GM19395 (cell line): Measurements from ENCODE around the gene KREMEN2.

Experiments used
- ATAC-seq: cut with Tn5 transposase; IDR thresholded peaks from one replicate; pipeline ENCODE4 v1.9.1; 2021; ENCODE audit warnings: mild to moderate bottlenecking, moderate library complexity; ENCODE audit not compliant: unreplicated experiment

KREMEN2 gene

GRCh38 chr16:3000540-3000939 is 36.5 kb downstream of the KREMEN2 start:
- no peak for ATAC-seq

GRCh38 chr16:3001316-3001715 is 37.2 kb downstream of the KREMEN2 start:
- ATAC-seq = no peak

GRCh38 chr16:3003582-3004270 is 39.7 kb downstream of the KREMEN2 start:
- peak; percentile 96 for ATAC-seq

DNA sequence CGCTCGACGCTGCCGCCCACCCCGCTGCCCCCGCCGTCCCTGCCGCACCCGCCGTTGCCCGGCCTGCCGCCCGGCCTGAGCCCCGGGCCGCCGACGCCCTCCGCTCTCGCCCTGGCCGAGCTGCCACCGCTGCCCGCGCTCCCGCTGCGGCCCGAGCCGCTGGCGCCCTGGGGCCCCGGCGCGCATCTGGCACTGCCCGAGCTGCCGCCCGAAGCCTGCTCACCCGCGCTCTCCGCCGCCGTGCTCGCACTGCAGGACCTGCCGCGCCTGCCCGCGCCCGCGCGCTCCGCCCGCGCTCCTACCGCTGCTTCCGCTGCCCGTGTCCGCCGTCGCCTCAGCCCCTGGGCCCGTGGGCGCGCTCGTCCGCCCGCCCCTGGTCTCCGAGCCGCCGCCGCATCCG is 40.2 kb downstream of the KREMEN2 start:
- peak; percentile 8 for ATAC-seq

- no peak for ATAC-seq
Measured at GRCh38 chr16:3004781-3005284, 40.8 kb downstream of the KREMEN2 start.

DNA sequence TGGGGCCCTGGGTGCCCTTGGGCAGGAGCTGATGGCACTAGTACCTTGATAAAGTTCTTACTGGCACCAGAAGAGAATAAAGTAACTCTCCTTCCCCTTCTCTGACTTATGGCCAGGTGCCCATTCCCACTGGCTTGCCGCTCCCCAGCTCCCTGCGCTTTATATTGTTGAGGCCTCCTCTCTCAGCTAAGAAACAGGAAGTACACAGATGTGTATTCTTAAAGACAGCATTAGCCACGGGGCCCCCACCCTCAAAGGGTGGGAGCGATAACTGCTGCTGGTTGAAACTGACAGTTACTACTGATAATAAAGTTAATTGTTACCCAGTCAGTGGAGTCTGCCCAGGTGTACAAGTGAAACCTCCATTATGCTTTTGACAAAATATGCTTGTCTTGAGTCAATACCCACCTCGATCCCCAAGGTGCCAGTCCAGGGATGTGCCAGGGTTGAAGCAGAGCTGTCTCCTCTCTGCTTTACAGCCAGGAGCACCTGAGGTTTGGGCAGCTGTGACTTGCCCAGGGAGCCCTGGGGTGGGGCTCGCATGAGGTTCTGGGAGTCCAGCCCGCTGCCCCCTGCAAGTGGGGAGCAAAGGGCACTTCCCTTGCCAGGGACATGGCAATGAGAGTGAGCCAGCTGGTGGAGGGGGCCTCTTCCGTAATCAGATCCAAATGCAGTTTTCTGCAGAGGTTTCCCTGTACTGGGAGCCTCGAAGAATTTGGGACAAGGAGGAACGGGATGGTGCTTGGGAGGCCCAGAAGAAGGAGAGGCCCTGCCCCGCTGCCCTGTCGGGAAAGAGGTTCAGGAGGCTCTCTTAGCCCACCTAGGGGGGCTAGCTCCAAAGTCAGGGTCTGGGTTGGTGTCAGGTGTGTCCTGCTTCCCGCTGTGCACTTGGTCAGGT is 43.2 kb downstream of the KREMEN2 start:
- no peak for ATAC-seq

DNA sequence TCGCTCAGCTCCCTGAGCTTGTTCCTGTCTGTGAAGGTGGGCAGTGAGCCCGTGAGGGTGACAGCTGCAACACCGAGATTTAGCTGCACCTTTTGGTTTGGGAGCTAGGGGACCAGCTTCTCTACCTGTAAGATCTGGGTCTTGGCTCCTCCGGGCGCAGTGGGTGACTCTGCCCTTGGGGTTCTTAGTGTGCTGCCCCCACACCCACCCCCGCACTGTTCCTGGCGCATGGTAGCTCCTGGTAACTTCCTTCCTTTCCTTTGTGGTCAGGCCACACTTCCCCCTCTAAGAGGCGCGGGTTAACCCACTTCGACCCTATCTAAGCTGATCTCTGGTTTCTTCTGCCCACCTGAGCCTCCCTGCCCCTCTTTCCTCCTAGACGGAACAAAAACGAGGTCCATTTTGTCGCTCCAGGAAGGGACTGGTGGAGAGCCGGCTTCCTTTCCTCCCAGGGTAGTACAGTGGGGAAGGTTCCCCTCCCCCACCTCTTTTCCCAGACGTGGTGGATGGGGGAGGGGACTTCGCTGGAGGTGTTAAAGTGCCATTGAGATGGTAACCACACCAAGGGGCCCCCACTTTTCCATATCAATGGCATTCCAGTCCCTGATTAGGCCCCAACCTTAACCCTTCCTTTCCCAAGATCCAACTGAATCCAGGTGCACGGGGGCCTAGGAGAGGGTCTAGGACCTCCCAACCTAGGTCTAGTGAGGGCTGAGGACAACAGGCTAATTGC is 44.0 kb downstream of the KREMEN2 start:
- no peak for ATAC-seq

- ATAC-seq = no peak
Measured at GRCh38 chr16:3008690-3009037, 44.6 kb downstream of the KREMEN2 start.

GRCh38 chr16:3009568-3010390 is 45.7 kb downstream of the KREMEN2 start:
- ATAC-seq = no peak

DNA sequence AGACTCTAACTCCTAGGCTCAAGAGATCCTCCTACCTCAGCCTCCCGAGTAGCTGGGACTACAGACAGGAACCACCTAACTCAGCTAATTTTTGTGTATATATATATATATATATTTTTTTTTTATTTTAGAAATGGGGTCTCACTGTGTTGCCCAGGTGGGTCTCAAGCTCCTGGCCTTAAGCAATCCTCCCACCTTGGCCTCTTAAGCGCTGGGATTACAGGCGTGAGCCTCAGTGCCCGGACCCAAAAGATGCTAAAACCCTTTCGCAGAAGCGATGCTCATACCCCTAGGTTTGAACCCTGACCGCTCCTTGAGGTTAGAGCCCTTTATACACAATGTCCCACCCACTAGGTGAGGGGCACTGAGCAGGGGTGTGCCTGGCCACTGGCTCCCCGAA is 46.4 kb downstream of the KREMEN2 start:
- no peak for ATAC-seq

DNA sequence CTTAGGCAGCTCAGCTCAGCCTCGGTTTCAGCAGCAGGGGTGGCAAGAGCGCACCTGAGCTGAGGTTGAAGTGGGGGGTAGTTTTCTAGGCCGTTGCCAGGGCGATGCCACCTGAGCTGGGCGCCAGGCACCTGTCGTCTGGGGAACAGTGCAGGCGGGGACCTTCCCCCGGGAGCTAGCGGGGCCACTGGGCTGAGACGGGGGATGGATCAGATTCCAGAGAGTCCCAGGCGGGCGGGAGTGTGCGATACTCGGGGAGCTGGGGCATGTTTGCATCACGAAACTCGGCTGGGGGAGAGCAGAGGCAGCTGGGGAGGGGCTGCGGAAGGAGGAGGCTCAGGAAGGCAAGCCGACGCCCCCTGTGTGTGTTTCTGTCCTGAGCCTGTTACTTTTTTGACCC is 48.2 kb downstream of the KREMEN2 start:
- no peak for ATAC-seq

- no peak for ATAC-seq
Measured at GRCh38 chr16:3012828-3013420, 48.8 kb downstream of the KREMEN2 start, which contains the start of gene CLDN9. CLDN9 (plus strand) TSS chr16:3012923; CDS start chr16:3013363, 440 bp downstream.

DNA sequence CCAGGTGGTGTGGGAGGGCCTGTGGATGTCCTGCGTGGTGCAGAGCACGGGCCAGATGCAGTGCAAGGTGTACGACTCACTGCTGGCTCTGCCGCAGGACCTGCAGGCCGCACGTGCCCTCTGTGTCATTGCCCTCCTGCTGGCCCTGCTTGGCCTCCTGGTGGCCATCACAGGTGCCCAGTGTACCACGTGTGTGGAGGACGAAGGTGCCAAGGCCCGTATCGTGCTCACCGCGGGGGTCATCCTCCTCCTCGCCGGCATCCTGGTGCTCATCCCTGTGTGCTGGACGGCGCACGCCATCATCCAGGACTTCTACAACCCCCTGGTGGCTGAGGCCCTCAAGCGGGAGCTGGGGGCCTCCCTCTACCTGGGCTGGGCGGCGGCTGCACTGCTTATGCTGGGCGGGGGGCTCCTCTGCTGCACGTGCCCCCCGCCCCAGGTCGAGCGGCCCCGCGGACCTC is 49.4 kb downstream of the KREMEN2 start:
- no peak for ATAC-seq

DNA sequence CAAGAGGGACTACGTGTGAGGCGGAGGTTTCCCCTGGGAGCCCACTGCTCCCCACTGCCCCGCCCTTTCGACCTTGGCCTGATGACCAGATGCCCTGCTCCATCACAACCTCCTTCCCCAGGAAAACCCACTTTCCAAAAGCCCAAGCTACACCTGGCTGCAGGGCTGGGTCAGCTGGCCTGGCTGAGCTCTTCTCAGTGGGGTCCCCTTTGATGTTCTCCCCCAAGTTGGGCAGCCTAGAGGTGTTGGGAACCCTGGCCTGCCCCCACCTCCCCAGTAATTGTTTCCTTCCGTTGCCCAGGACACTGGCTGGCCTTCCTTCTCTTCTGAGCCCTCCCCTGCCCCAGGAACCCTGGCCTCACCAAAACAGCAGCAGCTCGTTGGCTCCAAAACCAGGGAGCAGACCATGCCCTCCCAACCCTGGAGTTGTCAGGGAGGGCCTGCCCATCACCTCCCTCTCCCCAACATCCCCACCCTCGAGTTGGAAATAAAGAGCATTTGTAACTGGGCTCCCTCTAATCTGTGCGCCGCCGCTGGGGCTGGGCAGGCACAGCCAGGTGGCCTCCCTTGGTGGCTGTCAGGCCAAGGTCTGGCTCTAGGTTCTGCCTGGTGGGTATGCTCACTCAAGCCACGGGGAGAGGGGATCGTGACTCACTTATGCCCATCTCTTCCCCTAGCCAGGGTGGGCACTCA is 50.1 kb downstream of the KREMEN2 start:
- ATAC-seq = no peak

DNA sequence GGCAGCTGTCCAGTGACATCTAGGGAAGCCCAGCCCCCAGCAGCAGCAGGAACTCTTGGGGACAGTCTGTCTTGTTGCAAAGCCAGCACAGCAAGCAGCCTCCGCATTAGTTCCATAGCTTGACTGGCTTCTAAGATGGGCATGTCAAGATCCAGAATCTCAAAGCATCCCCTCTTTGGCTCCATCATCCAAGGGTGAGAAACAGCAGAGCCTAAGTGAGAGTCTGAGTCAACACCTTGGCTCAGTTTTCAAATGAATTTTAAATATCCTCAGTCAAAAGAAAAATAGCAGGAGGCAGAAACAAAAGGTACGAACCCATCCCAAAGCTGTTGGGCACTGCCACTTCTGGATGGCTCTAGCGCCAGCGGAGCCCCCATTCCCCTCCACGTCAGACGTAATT is 50.9 kb downstream of the KREMEN2 start:
- no peak for ATAC-seq

GRCh38 chr16:3015865-3016521 is 51.9 kb downstream of the KREMEN2 start:
- ATAC-seq = no peak

GRCh38 chr16:3017344-3017743 is 53.3 kb downstream of the KREMEN2 start:
- no peak for ATAC-seq
